NCI-H748 treated with DMSO at 0.1 percent for 48 hours (cell line): Measurements from ENCODE around the gene LRP1B.

Source experiments
- DNase-seq: peaks from one replicate; lab custom pipeline; 2025; lab: John Stamatoyannopoulos, UW

Gene LRP1B

DNA sequence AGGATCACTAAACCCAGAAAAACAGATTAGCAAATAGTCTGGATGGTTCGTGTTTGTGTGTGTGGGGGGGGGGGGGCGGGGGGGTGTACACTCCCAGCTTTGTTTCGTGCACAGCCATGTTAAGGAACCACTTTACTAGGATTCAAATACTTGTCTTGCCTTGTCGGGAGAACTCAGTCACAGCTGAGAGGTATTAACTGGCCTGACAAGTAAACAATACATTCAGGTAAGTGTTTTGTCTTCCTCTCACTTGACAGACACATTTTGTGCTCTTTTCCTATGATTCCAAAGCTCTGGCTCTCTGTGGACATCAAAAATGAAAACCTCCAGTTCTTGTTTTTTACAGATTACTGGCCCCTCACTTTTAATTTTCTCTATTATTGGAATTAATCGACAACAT lies 173.5 kb downstream of the LRP1B start:
- DNase-seq, result no peak

DNA sequence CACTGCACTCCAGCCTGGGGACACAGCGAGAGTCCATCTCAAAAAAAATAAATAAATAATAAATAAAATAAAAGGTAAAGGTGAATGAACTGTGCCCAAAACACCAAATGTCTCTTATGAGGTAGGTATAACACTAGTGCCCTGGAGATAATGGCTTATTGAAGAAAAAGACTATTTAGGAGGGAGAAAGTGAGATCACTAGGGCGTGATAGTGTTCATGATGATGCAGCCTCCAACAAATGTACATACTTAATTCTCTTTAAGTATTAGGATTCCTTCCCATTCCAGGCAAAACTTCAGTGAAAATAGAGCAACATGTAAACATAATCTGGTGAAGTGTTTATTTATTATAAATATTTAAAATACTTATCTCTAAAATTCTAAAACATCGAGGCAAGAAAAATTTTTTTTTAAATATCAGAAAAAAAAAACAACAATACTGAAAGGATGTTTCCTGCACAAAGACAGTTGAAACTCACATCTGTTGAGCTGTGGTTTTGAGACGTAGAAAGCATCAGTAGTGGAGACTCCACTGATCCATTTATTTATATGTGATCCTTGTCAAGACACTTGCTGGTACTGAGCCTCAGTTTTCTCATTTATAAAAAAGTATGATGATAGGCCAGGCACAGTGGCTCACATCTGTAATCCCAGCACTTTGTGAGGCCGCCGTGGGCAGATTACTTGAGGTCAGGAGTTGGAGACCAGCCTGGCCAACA lies 183.3 kb downstream of the LRP1B start:
- DNase-seq, result no peak

DNA sequence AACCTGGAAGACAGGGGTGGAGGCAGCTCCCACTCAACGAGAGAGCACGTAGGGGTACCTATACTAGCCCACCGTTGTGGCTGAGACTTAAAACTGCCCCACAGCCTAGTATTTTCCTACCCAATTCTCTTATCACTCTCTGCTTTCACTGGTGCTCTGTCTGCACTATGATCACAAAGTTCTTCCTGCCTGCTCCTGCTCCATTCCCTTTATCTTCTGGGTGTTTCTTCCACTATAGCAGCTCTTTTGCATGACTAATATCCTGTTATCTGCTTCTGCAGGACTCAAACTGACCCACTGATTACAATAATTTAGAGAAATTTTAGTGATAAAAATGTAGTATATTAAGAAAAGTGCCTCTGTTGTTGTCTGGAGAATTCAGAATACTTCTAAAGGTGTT lies 184.8 kb downstream of the LRP1B start:
- no peak for DNase-seq

DNA sequence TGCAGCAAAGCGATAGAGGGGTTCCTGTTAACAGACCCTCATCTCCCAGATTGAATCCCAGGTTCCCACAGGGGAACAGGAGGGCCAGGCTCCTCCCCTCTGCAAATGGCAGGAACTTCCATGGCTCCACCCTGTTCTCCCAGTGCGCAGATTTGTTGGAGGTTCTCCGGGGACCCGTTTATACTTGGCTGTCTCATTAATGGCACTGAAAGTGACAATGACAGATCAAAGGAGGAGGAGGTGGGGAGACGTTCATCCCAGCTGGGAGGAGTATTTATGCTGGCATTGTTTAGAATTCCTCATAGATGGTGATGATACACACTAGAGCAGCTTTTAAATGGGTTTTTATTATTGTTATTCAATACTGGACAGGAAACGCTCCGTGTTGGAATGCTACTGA lies 186.9 kb downstream of the LRP1B start:
- DNase-seq, result no peak

DNA sequence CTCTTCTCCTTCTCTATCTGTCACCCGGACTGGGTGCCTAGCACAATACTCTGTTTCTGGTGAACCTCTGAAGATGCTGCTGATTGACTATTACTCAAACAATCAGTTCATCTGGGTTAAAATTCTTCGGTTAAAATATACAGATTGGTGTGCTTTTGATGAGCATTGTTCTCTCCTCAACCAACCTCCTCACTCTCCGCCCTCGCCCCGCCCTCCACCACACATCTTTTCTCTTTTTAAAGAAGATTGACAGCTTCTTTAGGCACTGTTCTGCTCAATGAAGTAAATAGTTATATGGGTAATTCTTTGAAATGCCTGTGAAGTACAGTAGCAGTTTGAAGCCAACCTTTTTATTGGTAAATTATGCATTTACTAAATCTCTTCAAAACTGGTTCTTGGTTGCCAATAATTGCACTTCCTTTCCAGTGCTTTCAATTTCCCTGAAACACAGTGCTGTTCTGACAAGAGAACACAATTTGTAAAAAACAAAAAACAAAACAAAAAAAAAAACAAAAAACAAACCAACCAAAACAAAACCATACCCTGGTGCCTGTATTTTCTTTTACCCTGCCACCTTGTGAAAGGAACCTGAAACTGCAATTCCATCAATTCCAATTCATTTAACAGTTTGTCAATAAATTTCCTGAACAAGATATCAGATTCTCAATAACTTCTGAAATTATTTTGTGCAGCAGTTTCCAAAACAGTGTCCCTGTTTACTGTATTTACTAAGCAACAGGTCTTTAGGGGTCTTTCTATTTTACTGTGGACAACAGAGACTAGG lies 188.6 kb downstream of the LRP1B start:
- no peak for DNase-seq

DNA sequence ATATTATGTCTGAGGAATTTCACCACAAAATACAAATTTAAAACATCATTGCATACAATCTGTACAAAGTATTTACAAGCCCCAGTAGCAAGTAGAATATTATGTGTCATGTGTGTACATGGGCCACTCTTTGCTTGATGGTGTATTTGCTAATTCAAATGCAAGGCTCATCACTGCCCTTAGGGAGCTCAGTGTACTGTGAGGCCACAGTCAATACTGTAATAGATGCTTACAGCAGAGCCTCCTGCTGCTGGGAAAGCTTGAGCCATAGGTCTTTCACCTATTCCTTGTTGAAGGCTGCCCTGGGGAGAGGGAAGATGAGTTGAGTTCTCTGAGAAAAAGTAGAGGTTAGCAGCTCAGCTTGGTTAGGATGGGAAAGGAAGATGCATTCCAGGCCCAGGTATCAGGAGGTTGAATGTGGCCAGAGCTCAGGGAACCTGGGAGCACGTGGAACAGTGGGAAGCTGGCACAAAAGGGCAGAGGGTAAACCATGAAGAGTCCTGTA lies 189.6 kb downstream of the LRP1B start:
- DNase-seq, result no peak

DNA sequence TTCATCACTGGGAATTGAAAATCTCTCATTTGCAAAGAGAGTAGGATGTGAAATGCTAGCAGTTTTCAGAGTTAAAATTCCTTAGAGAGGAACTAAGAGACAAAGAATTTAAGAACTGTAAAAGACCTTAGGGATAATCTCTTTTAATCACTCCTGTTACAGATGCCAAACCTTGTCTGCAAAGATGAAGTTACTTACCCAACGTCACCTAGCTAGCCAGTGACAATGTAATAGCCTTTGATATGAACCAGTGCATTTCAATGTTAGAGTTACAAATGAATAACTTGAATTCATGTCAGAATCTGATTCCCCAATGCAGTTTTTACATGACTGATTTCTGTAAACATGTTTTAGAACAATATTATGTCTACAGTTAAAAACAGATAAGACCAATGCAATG lies 190.1 kb downstream of the LRP1B start:
- DNase-seq, result no peak

DNA sequence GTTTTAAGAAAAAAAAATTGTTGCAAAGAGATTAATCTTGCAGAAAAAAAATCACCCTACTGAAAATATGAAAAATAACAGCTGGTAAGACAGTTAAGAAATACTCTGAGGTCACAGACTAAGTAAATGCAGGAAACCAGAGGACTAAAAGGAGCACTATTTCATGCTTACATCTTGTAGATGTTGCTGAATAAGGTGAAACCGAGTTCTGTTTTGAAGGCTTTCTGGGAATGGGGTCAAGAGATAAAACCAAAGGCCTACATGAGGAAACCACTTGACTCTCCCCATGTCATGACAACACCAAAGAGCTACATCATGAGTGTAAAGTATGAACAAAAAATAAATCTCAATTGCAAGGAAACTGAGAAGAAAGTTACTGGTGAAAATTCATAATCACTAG lies 197.6 kb downstream of the LRP1B start:
- no peak for DNase-seq

DNA sequence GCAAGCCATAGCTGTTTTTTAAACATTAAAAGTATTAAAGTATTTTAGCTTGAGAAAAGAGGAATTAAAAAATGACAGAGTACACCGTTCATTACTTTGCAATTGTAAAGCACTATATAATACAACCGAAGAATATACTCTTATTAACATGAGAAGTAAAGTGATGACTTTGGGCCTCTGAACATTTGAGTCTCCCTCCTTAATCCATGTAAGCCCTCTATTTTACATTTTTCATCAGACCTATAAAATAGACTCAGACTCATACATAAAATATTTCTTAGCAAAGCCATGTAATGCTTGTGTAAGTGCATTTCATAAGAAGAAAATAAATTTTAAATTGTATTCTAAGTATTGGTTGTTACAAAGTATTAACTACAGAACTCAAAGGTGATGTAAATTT lies 198.6 kb downstream of the LRP1B start:
- no peak for DNase-seq

DNA sequence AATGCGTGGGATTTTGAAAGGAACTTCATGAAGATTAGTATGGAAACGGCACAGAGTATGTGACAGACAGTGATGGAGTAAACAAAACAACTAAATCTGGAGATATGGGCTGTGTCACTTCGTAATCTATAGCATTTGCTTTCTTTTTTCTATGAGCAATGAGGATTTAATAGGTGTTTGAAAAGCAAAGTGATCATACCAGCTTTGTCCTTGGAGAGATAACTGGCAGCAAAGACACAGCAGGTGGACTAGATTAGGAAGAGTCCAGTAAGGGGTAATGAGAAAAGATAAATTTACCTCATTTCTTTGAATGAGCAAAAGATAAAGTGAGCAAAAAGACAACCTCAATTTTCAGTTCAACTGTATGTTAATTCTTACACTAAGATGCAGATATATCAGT lies 199.0 kb downstream of the LRP1B start:
- DNase-seq, result no peak

DNA sequence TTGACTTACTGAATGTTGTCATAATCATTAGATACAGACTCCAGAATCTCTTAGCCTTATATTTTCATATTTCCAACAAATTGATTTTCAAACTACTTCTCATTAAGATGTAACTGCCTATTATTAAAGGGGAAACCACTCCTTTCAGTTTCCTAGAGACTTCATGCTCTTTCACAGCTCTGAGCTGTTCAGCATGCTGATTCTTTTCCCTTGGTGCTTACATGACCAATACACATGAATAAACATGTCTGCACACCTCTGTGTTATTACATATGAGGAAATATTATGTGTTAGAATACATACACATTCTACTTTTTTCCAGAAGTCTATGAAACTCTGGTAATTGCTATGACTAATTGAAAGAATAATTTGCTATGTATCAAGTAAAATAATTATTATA lies 200.0 kb downstream of the LRP1B start:
- DNase-seq, result no peak

DNA sequence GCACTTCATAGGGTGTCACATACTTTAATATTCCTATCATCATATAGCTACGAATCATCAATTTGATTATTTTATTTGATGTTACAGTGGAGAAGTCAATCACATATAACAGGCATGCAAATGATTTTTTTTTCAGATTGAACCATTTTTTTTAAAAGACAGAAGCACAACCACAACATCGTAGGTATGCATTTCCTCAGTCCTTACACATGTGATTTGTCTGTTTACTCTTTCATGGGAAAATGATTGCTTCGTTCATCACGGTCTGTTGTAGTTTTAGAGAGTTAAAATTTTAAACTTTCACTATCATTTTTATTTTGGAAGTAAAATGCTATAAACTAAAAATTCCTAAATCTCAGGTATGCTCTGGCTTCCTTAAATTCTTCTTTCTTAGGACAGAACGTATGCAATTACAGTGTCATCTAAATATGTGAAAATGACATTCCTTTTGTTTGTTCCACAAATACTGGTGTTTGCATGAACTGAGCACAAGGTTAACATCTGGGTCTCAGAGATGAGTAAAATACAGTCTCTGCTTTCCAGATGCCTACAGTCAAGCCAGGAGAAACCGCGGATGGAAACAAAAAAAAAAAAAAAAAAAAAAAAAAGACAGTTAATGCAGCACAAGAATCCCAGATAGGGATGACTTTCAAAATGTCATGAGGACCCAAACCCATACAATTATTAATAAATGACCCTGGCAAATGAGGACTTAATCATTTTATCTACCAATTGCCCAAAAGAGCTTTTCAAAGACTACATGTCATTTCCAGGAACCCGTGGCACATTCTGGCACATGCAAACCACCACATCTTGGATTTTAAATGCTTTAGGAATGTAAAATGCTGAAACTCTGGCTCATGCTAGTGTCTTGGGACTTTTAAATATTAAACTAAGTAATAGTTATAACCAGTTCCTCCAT lies 201.2 kb downstream of the LRP1B start:
- DNase-seq, result no peak

DNA sequence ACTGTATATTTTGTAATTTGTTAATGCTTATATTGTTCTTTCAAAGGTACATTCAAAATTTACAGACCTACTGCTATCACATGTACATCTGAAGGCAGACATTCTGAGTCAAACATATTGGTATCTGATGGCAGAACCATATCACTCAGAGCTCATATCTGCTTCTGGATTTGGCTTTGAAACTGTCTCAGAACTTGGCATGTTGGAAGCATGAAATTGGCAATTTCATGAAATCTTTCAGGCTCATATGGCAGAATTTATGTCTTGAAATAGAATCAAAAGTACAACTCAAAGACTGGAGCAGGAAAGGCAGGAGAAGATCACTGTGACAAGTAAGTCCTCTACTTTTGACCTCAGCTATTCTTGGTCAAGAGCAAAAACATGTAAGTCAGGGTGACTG lies 202.3 kb downstream of the LRP1B start:
- DNase-seq, result no peak

DNA sequence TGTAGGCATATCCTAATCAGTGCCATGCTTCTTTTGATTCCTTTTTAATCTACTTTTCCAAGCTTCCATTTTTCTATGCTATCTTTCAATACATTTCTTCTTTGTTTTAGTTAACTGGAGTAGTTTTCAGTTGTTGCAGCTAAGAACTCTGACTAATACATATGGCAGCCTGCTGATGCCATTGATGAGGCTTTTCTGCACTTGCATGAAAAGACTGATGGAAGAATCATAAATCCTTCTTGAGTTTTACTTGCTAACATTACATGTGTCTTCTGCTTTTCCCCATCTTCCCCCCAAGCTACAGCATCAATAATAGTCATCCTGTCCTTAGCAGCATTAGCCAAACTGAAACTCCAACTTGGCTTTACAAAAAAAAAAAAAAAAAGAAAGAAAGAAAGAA lies 203.3 kb downstream of the LRP1B start:
- no peak for DNase-seq

DNA sequence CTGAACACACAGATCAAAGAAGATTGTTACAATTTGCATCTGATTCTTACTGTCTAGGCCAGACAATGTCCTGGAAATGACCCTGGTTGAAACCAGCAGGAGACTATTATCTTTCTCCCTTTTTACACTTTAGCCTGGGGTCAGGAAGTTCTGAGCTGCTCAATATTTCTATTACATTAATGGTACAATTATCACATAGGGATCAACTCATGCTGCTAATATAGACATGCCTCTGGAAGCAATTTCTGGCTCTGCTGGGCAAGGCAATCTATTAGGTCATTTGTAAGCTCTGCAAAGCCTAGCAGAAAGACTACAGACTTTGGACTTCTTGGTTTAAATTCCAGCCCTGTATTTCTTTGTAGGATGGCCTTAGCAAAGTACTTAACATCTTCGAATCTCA lies 205.3 kb downstream of the LRP1B start:
- no peak for DNase-seq

DNA sequence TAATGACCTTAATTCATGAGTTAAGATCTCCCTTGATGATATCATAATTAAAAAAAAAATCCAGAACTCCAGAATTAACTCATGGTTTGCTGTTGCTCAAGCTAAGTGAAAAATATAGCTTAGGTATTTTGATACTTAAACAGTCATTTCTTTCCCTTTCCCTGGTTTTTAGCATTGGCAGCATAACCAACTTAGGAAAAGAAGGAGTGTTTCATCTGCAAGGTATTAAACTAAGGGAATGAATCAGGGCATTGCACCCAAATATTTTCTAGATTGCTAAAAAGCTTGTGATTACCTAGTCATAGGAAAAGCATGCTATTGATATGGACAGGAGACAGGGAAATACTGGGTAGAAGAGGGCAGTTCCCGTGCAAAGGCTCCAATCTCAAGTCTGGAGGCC lies 207.2 kb downstream of the LRP1B start:
- DNase-seq, result no peak

DNA sequence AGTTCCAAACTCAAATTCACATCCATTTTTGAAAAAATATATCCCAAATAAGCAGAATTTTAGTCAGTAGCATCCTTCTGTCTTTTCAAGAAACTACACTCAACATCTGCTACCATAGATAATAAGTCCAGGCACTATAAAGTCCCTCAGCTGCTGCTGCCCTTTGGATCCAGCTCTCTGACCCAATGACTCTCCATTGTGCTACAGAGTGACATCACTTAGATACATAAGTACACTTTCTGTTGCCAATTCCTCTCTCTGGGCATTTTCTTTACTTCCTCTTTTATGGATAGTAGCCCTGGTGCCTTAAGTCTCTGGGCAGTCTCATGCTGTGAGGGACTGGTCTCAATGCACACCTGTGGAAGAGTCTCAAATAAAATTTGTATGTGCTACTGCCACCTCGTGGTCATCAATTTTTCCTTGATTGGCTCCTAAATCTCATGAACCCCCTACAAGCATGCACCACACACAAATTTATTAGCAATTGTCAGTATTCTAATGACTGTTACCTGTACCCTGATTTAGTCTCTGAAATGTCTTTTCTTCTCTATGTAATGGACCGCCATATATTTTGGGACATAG lies 219.2 kb downstream of the LRP1B start:
- no peak for DNase-seq

DNA sequence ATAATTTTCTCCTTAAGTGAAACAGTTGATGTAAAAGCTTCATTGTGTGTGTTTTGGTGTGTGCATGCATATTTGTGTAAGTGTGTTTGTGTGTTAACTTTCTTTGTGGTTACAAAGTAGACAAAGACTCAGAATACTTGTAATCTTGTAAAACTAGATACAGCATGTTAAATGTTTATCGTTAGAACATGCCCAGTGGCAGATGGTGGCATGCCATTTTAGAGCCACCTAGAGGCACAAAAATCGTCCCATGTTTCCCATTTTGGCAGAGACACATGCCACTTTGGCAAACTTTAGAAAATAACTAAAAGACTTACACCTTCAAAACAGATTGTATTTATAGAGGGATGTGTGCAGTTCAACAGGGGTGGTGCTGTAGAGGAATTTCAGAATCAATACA lies 224.1 kb downstream of the LRP1B start:
- DNase-seq, result no peak

DNA sequence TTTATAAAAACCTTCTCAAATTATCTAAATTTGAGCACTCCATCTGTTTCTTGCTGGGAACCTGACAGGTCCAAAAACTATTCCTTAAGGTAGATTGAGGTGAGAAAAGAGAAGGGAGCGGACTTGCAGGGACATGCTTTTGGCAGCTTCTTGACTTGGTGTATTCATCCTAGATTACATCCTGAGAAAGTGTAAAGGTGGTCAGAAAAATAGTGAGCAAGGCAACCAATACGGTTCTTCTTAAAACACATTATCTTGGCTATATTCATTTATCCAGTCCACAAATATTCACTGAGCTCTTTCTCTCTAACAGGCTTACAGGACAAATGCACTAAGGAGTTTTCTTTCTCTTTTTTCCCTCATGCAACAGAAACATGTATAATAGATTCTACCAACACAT lies 230.0 kb downstream of the LRP1B start:
- DNase-seq, result no peak

DNA sequence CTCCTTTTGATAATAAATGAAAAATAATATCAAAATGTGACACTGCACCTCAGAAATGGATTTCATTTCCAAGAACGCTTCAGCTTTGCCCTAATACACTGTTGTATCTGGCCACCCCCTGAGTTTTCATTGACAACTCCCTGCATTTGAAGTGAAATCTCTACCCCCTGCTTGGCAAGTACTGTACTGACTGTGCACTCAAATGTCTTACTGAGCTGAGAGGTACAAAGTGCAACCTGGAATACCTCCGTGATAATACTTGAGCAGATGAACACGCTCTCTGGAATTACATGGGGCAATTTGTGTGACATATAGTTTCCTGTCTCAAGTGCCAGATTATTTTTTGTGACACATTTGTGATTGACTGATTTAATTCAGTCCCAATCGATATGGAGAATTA lies 231.1 kb downstream of the LRP1B start:
- no peak for DNase-seq

DNA sequence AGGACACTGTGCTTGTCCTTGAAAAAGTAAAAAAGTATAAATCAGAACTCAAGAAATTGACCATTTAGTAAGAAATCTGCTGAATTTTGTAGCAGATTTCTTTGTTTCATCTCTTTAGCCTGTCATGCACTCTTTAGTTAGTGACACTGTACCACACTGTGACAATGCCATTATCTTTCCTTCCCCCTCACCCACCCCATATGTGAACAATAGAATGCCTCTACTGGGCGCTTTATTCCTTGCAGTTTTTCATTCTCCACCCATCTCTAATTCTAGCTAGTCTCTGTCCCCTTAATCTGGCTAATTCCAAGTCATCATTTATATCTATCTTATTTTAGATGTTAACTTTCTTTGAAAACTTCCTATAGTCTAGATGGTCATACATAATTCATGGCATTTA lies 241.0 kb downstream of the LRP1B start:
- no peak for DNase-seq

DNA sequence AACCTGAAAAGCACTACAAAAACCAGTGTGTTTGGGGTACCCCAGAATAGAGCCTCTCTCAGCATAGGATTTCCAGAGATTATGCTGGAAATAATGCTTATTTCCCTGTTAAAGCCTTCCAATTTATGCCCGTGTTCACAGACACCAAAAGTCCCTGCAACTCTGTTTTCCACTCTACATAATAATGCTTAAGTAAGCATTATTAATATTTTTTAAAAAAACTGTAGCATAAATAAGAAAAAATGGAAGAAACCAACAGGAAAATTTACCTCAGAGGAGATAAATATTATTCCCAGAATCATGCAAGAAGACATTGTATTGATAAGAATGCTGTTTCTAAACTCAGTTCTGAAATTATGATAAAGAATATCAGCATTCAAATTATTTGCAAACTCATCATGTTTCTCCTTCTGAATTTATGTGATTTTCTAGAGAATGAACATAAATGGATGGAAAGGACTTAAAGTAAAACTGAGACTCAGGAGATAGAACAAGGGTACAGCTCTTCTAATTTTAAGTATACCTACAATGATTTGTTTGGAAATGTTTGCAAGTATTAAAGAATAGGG lies 241.7 kb downstream of the LRP1B start:
- DNase-seq, result no peak
